NCI-H128 (cell line): ENCODE results near the gene WNT7B.

Source experiments
- DNase-seq: peaks from one replicate; lab custom pipeline; 2025; ENCODE audit not compliant: unreplicated experiment; lab: John Stamatoyannopoulos, UW

WNT7B gene

DNA sequence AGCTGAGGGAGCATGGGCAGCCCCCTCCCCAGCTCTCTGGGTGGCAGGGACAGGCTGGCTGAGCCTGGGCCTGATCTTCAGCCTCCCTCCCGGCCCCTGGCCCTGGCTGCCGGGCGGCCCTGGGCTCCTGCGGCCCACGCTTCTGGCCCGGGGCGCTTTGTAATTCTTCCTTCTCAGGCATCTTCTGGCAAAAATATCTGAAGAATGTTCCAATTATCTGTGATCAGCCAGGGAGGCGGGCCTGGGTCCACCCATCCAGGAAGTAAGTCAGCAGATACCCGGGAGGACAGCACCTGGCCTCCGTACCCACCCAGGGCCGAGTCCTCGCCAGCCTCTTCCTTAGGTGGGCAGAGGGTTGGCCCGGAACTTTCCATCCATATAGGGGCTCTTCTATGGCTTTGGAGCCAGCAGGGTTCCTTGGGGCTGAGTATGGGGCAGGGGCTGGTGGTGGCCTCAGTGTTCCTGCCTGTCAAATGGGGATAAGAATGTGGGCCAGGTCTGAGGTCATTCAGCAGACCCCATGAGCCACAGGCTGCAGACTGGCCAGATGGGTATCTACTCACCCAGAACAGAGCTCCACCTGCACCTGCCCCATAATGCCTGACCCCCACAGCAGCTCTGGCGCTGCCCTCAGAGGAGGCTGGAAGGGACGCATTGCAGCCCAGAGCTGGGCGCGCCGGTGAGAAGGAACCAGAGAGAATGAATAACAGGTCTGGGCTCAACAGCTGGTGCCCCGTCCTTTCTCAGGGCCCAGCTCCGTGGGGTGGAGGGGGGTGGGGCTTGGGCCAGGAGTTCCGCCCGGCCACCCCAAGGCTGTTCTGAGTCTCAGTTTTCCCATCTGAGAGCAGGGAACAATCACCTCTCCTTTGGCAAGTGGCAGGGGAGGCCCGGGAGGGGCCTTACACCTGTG is 16.2 kb downstream of the WNT7B start:
- no peak for DNase-seq

DNA sequence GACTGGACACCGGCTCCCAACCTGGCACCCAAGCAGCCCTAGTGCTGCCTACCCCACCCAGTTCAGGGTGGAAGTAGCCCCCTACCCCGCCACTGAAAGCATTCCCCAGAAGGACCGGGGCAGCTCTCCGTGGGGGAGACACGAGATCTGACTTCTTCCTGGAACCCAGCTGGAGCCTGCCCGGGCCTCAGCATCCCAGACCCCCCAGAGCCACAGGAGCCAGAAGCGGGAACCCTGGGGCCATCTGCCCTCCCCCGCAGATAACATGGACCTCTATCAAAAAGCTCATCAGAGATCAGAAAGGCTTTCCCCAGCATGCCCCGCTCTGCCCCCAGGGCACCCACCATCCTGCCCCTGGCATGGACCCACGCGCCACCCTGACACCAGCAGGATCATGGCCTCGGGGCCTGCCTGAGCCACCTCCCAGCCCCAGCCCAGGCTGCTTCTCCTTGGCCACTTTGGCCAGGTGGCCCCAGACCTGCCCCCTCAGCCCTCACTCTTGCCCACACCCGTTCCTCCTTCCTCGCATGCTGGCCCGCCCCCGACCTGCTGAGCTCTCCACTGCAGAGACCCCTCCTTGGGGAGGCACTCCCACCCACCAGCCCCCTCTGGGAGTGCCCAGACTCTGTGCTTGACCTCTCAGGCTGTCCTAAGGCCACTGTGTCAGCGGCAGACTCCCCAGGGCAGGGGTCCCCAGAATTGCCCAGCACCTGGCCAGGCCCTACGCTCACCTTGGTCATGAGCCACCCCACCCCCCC is 17.1 kb downstream of the WNT7B start:
- DNase-seq = no peak

DNA sequence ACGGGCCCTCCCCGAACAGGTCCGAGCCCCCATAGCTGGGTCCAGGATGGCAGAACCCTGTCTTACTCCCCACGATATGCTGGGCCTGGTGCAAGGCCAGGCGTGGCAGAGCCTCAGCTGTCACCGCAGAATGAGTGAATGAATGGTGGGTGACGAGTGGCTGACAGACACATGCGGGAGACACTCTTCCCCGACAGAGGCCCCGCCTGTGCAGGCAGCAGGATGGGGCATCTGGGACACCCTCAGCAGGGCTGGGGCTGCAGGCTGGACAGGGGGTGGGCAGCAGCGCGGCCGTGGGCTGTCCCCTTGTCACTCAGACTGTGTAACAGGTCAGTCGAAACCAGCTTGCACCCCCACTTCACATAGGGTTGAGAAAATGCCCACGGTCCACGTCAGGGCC is 18.0 kb downstream of the WNT7B start:
- no peak for DNase-seq

DNA sequence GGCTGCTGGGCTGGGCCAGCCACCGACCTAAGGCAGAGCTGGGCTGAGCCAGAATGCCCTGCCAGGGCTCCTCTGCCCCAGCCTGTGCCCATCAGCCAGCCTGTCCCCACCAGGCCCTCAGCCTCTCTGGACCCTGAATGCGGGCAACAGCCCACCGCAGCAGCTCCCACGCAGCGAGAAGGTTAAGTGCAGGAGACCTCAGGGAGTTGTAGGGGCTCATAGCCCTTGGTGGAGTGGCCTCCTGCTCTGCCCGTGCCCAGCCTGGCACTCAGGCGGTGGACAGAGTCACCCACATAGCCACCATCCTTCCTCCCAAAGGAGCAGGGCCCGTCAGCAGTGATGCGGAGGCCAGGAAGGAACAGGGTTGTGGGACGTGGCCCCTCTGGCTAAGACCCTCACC is 19.1 kb downstream of the WNT7B start:
- no peak for DNase-seq

DNA sequence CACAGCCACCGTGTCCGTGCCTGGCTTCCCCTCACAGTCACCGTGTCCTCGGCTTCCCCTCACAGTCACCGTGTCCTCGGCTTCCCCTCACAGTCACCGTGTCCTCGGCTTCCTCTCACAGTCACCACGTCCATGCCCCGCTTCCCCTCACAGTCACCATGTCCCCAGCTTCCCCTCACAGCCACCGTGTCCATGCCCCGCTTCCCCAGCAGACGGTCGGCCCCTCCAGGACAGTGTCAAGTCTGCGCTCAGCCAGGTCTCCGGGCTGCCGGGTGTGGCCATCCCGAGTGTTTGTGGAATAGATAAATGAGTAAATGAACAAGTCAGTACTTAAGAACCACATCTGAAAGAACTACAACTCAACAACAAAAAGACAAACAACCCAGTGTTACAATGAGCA is 23.8 kb downstream of the WNT7B start:
- no peak for DNase-seq

DNA sequence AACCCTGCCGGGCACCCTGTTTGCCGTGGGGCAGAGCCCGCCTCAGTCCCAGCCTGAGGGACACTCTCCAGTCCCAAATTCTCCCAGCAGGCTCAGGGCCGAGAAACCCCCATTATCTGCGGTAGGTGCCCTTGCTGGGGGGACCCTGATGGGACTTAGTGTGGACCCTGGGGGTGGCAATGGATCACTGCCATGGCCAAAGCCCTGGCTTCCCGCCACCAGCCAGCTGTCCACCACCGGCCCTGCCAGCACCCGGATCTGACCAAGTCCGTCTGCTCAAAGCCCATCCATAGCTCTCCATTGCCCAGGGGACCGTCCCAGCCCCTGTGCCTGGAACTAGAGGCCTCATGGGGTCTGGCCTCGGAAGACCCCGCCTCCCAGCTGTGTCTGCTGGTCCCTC is 24.4 kb downstream of the WNT7B start:
- no peak for DNase-seq

DNA sequence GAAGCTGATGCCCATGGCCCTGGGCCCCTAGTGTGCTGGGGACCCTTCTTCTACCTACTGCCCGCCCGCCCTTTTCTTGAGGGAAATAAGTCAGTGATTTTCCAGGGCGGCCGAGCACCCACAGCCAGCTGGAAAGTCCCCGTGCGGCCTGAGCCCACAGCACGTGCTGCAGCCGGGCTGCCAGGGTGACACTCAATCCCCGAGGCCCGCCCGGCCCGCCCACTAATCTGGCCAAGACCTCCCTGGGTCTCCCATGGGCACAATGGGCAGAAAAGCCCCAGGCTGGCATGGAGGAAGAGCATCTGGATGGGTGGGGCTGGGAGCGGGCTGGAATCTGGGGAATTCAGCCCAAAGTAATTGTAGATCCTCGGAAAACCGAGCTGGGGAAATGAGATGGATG is 24.8 kb downstream of the WNT7B start:
- DNase-seq = no peak

DNA sequence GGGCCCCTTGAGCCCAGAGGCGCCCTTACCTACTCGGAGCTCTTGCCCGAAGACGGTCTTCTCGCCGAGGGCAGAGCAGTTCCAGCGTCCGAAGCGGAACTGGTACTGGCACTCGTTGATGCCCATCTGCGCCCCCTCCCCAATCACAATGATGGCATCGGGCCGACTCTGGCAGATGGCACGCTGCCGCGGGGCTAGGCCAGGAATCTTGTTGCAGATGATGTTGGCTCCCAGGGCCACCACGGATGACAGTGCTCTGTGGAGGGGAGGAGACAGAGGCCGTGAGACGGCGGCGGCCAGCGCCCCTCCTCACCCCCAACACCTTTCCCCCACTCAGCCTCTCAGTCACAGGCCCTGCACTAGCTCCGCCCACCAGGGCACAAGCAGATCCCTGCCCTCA is 27.1 kb downstream of the WNT7B start:
- no peak for DNase-seq

DNA sequence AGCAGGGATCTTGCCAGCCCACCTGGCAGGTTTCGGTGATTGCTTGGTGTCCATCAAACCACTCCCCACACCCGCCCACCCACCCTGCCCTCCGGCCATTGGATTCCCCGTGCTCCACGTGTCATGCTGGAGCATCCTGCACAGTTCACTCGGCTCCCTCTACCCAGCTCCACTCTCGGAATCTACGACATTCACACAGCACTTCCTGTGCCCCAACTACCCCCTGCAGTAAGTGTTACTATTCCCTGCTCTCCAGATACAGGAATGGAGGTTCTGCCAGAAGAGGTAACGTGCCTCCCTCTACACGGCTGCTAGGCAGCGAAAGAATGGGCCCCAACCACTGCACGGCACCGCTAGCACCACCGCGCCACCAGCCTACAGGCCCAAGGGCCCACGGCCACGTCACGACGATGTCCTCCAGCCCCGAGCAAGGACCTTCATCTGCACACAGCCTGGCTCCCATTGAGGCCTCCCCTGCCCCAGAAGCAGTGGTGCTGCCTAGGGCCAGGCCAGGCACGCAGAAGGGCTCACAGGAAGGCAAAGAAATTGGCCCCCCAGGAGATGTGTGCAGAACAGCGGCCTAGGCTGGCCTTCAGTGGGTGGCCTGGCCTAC is 27.6 kb downstream of the WNT7B start:
- no peak for DNase-seq

DNA sequence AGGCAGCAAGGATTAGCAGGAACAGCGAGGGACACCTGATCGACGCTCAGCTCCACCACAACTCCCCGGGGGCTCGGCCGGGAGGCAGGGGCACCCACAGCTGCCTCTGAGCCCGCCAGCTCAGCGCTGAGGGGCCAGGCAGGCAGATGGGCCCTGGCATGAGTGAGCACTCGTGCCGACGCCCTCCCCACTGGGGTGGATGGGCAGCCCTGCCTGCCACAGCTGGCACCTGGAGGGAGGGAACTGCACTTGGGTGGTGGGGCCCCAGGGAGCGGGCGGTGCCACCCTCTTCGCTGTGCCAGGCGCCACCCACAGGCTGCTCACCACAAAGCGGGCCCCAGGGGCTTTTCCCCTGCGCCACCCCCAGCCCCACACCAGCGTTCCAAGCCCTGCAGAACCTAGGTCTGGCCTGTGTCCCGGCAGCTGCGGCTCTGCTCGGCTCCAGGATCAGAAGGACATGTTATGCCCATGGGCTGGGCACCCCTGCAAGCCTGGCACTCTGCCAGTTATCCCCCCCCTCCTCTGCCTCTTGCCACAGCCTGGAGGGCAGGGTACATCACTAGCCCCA is 28.8 kb downstream of the WNT7B start:
- no peak for DNase-seq

DNA sequence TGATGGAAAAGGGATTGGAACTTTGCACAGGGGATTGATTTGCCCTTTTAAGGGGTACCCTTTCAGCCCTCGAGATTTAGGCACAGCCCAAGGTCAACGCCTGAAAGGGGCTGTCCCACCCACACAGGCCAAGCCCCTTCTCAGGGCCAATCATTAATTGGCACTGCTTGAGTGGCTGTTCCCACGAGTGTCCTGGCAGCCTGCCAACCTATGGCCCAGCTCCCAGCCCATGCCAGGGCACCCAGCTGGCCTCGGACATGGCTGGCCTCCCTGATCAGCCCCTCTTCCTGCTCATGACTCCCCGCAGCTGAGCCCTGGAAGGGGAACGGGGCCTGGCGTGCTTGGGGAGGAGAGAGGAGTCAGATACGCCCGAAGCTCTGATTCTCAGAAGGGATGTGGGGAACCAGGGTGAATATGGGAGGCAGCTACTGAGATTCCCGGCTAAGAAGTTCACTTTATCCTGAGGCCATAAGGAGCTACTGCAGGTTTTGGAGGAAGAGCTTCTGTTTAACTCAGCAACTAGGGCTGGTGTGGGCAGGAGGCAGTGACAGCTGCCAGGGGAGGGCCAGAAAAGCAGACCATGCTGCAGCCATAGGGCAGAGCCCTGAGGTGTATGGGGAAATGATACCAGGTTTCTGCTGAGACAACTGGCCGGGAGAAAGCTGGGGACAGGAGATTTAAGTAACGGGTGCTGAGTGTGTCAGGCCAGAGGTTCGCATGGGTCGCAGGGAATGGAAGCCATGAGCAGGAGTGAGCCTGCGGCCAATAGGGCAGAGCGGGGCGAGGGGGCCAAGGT is 30.0 kb downstream of the WNT7B start:
- no peak for DNase-seq

DNA sequence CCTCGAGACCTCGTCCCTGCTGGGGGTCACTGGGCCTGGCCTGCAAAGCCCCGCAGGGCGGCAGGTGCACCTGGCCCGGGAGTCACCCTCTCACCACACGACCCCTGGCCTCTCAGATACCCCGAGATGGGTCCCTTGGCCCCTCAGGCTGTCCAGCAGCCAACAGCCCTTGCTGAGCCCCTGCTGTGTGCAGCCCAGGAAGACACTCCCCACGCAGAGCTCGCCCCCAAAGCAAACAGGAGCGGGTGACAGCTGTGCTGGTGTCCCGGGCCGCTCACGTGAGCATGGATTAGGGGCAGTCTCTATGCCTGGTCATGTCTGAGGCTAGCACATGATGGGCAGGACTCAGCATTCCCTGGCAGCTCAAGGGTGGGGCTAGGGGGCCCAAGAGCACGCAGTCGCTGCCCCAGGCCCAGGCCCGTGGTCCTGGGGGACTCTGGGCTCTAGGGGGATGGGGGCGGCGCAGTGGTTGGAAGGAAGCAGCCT is 31.3 kb downstream of the WNT7B start:
- no peak for DNase-seq

DNA sequence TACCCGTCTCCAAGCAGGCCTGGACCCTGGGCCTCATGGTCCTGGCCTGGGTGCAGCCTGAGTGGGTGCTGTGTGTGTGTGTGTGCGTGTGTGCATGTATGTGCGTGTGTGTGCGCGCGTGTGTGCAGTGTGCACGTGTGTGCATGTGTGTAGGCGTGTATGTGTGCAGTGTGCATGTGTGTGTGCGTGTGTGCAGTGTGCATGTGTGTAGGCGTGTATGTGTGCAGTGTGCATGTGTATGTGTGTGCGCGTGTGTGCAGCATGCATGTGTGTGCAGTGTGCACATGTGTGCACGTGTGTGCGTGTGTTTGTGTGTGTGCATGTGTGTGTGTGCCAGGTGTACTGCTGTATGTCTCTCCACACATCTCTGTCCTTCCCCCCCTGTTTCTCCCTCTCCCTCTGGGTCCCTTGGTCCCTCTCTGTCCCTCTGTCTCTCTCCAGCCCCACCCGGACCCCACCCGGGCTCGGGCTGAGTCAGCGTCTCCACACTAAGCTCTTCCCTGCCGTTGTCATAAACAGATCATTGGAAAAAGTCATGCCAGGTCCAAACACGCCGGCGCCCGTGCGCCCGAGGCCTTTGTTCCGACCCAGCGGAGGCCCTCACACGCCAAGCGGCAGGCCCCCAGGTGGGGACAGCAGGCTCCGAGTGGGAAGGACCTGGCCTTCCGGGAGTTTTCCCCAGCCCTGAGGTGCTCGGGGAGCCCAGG is 34.0 kb downstream of the WNT7B start:
- no peak for DNase-seq

DNA sequence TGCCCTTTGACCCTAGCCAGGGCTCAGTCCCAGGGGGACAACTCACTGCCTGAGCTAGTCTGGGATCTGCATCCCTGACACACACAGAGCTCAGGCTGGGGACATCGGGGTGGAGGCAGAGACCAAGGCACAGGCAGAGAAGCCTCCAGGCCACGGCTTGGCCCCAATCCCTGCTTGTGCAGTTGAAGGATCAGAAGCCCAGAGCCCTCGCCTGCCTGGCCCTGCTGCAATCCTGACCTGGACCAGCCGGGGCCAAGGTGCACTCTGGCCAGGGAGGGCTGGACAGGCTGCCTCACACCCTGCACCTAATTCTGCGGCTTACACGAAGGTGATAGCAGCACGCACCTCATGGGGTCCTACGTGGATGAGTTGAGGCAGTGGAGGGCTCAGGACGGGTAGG is 34.6 kb downstream of the WNT7B start:
- no peak for DNase-seq

DNA sequence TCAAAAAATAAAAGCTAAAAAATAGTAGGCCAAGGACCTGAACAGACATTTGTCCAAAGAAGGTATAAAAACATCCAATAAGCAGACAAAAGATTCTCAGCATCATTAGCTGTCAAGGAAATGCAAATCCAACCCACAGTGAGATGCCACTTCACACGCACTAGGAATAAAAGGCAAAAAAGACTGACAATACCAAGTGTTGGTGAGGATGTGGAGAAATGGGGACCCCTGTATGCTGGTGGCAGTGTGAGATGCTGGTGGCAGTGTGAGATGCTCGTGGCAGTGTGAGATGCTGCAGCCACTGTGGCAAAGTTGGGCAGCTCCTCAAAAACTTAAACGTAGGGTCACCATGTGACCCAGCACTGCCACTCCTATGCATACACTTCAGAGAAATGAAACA is 38.0 kb downstream of the WNT7B start:
- DNase-seq = no peak

DNA sequence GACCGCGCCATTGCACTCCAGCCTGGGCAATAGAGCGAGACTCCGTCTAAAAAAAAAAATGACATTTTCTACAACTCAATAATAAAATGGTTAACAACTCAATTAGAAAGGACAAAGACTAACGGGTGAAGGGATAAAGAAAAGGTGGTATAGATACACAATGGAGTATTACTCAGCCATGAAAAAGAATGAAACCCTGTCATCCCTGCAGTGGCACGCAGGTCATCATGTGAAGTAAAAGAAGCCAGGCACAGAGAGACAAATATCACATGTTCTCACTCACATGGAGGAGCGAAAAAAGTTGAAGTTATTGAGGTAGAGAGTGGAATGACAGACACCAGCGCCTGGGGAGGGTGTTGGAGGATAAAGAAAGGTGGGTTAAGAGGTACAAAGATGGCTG is 39.0 kb downstream of the WNT7B start:
- no peak for DNase-seq

DNA sequence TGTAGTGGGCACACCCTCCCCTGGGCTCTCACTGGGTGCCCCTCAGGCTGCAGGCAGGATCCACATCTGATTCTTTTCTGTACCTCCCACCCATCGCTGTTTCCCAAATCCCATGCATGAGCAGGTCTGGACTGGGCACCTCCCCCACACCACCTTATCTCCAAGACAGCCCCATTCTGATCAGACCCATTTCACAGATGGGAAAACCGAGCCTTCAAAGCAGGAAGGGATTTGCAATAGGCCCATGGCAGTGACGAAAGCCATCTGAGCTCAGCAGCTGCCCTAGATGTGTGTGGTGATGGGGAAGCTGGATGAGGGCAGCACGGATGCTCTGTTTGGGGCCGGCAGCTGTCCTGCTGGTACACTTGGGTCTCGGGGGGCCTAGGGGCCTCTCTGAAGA is 41.4 kb downstream of the WNT7B start:
- no peak for DNase-seq

DNA sequence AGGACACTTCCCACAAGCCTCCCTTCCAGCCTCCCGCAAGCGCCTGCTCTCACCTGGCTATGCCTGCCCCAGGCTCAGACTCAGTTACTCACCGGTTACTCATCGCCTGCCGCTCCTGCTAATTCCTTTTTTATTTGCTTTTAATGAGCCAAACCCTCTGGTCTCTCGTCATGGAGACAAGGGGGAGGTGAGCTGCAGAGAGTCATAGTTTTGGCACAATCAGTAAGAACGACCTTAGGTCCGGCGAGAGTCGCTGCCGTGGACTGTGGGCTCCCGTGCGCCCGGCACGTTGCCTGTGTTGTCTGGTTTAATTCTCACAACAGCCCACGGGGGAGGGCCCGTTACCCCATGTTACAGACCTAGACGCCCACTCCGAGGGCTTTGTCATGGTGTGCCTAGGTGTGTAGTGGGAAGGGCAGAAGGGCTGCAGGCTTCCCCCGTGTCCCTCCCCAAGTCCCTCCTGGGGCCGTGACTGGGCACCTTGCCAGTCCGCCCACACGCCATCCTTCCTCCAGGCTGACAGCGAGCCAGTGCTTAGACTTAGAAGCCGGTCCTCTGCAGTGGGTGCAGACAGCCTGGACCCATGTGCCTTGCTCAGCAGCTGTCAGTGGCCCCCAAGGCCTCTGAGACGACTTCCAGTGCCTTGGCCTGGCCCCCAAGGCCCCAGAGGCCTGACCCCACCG is 42.2 kb downstream of the WNT7B start:
- no peak for DNase-seq

DNA sequence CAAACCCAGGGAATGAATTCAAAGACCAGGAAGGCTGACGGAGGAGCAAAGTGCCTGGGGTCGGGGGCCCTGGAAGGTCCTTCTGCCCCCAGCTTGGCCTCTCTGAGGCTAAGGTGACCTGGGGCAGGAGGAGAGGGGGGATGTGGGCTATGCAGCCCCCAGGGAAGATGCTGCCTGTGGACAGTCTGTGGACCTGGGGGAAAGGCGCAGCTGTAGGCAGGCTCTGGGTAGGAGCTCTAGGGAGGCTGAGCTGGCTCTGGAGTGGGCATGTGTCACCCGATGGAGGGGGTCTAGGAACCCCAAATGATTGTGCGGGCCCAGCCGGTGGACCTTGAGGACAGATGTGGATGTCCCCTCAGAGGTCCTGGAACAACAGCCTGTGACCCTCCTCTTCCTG is 42.8 kb downstream of the WNT7B start:
- DNase-seq = no peak
